Measurements from ENCODE around the gene APRT.

Gene APRT

GRCh38 chr16:88811769-88812512 lies at the start of gene APRT:
APRT (minus strand) TSS chr16:88811928; CDS start chr16:88811899, 29 bp downstream.
- DNase-seq, result peak; percentile 92 to 98 (median 94)

- DNase-seq, result no peak
Observed at GRCh38 chr16:88861359-88861758, 49.6 kb upstream of the APRT start.

GRCh38 chr16:88859381-88860091 lies 47.8 kb upstream of the APRT start:
- no peak for DNase-seq

- DNase-seq, result peak; percentile 36 to 72 (median 60)
Observed at GRCh38 chr16:88857728-88858339, 46.1 kb upstream of the APRT start.

GRCh38 chr16:88856828-88857727 lies 45.4 kb upstream of the APRT start, which contains the start of the genes GALNS and TRAPPC2L:
GALNS (minus strand) TSS chr16:88856947; CDS start chr16:88856877, 70 bp downstream.
TRAPPC2L (plus strand) TSS chr16:88857127; CDS start chr16:88857151, 24 bp downstream.
- peak; percentile 95 to 98 (median 97) for DNase-seq

- DNase-seq, result peak in 3 of 6 experiments; percentile 40 to 49 (median 44)
Observed at GRCh38 chr16:88856122-88856827, 44.5 kb upstream of the APRT start.

- DNase-seq, result no peak
Observed at GRCh38 chr16:88855736-88856121, 44.0 kb upstream of the APRT start.

GRCh38 chr16:88855176-88855575 lies 43.4 kb upstream of the APRT start:
- no peak for DNase-seq

GRCh38 chr16:88854306-88855111 lies 42.8 kb upstream of the APRT start:
- DNase-seq, result peak in 1 of 6 experiments; percentile 10

- no peak for DNase-seq
Observed at GRCh38 chr16:88853325-88853941, 41.7 kb upstream of the APRT start.

GRCh38 chr16:88851616-88852015 lies 39.9 kb upstream of the APRT start:
- DNase-seq, result no peak

- no peak for DNase-seq
Observed at GRCh38 chr16:88850531-88851199, 38.9 kb upstream of the APRT start.

- no peak for DNase-seq
Observed at GRCh38 chr16:88848557-88848956, 36.8 kb upstream of the APRT start.

GRCh38 chr16:88847654-88848053 lies 35.9 kb upstream of the APRT start:
- no peak for DNase-seq

- no peak for DNase-seq
Observed at GRCh38 chr16:88846088-88846487, 34.4 kb upstream of the APRT start.

GRCh38 chr16:88844419-88845036 lies 32.8 kb upstream of the APRT start:
- DNase-seq, result no peak

GRCh38 chr16:88843256-88843655 lies 31.5 kb upstream of the APRT start:
- DNase-seq, result no peak

GRCh38 chr16:88842806-88843205 lies 31.1 kb upstream of the APRT start:
- no peak for DNase-seq

- no peak for DNase-seq
Observed at GRCh38 chr16:88842308-88842756, 30.6 kb upstream of the APRT start.
